ENCODE measurements around the gene GMPPA. TPM values are rescaled to one million over a fixed set of nuclear protein-coding genes. Genes with fewer than 3 reads are reported as not detected.

GMPPA gene
- total and polyA plus RNA-seq, 3 donors from 2014 or later: 19.6 to 28.3 (median 24.6) TPM

DNA sequence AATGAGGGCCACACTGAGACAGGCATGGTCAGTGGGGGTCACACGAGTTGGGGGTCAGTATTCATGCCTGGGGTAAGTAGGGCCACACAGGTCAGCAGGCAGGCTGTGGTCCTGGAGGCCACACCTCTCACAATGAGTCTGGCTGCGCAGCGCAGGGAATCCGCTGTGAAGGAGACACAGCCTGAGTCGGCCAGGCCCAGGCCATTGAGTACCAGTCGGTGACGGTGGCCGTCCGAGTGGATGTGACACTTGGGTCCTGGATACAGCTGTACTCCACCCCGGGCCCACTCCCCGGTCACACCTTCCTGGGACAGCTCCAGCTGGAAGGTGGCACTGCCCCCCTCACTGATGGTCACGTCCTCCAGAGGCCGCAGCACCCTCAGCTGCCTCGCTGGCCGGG lies 55.7 kb downstream of the GMPPA start:
- Histone ChIP-seq H3K27ac (no peak overlapping the region), H3K36me3 (ENCODE audit: low read depth, missing control alignments) (no peaks in the 10 kb centered on the region), H3K4me3 (no peak overlapping the region), H3K9me3 (no peaks in the 10 kb centered on the region), H3K4me1 (peaks cover 7% of the 10 kb centered on the region), H3K27me3 (no peaks in the 10 kb centered on the region)
- DNase-seq: no peak
- WGBS, 2 donors: 94 to 95% methylated on average over 10 to 15 of the region's 15 CpGs
- TF ChIP-seq, protein P1, sequence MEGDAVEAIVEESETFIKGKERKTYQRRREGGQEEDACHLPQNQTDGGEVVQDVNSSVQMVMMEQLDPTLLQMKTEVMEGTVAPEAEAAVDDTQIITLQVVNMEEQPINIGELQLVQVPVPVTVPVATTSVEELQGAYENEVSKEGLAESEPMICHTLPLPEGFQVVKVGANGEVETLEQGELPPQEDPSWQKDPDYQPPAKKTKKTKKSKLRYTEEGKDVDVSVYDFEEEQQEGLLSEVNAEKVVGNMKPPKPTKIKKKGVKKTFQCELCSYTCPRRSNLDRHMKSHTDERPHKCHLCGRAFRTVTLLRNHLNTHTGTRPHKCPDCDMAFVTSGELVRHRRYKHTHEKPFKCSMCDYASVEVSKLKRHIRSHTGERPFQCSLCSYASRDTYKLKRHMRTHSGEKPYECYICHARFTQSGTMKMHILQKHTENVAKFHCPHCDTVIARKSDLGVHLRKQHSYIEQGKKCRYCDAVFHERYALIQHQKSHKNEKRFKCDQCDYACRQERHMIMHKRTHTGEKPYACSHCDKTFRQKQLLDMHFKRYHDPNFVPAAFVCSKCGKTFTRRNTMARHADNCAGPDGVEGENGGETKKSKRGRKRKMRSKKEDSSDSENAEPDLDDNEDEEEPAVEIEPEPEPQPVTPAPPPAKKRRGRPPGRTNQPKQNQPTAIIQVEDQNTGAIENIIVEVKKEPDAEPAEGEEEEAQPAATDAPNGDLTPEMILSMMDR (IDR thresholded peaks at IDR 0.05): no peak
- TF ChIP-seq POLR2A (IDR thresholded peaks at IDR 0.05): no peak
- intact Hi-C loops (cut with DNase I; ENCODE audit: low total_unique reads): no loop called here

DNA sequence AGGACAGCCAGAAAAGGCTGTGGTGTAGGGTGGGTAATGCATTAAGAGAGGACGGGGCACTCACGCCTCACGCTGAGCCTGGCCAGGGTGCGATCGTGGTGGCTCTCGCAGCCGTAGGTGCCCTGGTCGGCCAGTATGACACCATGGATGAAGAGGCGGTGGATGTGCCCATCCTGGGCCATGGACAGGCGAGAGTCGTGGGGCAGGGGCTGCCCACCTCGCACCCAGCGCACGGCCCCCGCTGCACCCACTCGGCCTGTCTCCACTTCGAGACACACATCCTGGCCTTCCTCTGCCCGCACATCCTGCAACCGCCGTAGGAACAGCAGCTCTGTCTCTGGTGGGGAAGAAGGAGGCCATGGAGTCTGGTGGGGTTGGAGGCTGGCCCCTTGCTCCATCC lies 57.3 kb downstream of the GMPPA start:
- TF ChIP-seq, protein P1 (IDR thresholded peaks at IDR 0.05): no peak
- Histone ChIP-seq H3K36me3 (ENCODE audit: low read depth, missing control alignments) (no peaks in the 10 kb centered on the region), H3K27me3 (no peaks in the 10 kb centered on the region), H3K4me3 (no peak overlapping the region), H3K27ac (no peak overlapping the region), H3K9me3 (no peaks in the 10 kb centered on the region), H3K4me1 (peaks cover 16% of the 10 kb centered on the region)
- DNase-seq: no peak
- intact Hi-C loops (cut with DNase I; ENCODE audit: low total_unique reads): no loop called here
- WGBS, 2 donors: 90 to 95% methylated on average over 7 to 20 of the region's 20 CpGs

DNA sequence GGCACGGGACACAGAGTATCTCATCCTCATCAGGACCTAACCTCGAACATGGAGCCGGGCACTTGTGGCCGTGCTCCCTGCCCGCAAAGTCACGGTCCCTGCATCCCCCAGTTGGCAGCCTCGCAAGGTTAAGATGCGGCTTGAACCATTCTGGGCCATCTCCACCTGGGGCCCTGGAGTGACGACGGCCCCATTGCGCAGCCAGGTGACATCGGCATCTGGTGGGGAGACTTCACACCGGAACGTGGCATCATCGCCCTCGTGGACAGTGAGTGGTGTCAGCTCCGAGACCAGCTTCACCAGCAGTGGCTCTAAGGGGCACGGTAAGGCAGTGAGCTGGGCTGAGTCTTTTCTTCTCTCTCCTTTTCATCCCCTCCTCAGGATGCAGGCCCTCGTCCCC lies 57.7 kb downstream of the GMPPA start:
- no peaks in the 10 kb centered on the region for H3K9me3 ChIP-seq
- H3K4me1 ChIP-seq: peaks cover 16% of the 10 kb centered on the region
- no peaks in the 10 kb centered on the region for H3K36me3 ChIP-seq (ENCODE audit: low read depth, missing control alignments)
- H3K27ac ChIP-seq: no peak overlapping the region
- no peak overlapping the region for H3K4me3 ChIP-seq
- DNase-seq: no peak
- TF ChIP-seq, protein P1 (IDR thresholded peaks at IDR 0.05): no peak
- TF ChIP-seq POLR2A (IDR thresholded peaks at IDR 0.05): no peak
- WGBS, 2 donors: 91 to 94% methylated on average over 10 to 19 of the region's 19 CpGs
- H3K27me3 ChIP-seq: no peaks in the 10 kb centered on the region
- intact Hi-C loops (cut with DNase I; ENCODE audit: low total_unique reads): no loop called here

Small RNAs within 50 kb of the gene (microRNA-seq; reads per million reads assigned to microRNA genes)
- gene MIR3132 (ENCODE audit: borderline number of aligned reads in 2 of 2, borderline replicate concordance in 1 of 2): 1.4 reads per million in 2 donors

Small RNAs within 50 kb of the gene (small RNA-seq; reads per million reads assigned to genes)
- gene MIR3132: 0 reads per million in 2 donors

Other genes starting within 250 kb of the GMPPA start
- under 1 TPM in 1 of 2 donors, not detected in 1; 0.25 TPM for gene TUBA4B, start 245.6 kb upstream of the GMPPA start, total RNA-seq
- 1.6 TPM for gene TUBA4B, start 245.6 kb upstream of the GMPPA start, polyA plus RNA-seq (ENCODE audit: insufficient read depth, low read depth, low replicate concordance)
- 10 to 100 TPM; 27.0 to 47.6 TPM for gene TUBA4A, start 245.0 kb upstream of the GMPPA start, total RNA-seq
- 90.0 TPM for gene TUBA4A, start 245.0 kb upstream of the GMPPA start, polyA plus RNA-seq (ENCODE audit: insufficient read depth, low read depth, low replicate concordance)
- gene DNAJB2, start 219.5 kb upstream of the GMPPA start, total RNA-seq: 100 to 1,000 TPM; 139 to 149 TPM
- 152 TPM for gene DNAJB2, start 219.5 kb upstream of the GMPPA start, polyA plus RNA-seq (ENCODE audit: insufficient read depth, low read depth, low replicate concordance)
- 1 to 10 TPM; 3.5 to 6.0 TPM for gene PTPRN, start 189.5 kb upstream of the GMPPA start, total RNA-seq
- 1.7 TPM for gene PTPRN, start 189.5 kb upstream of the GMPPA start, polyA plus RNA-seq (ENCODE audit: insufficient read depth, low read depth, low replicate concordance)
- gene RESP18, start 166.1 kb upstream of the GMPPA start, total RNA-seq: under 1 TPM in 1 of 2 donors, not detected in 1; 0.71 TPM
- 1.4 TPM for gene RESP18, start 166.1 kb upstream of the GMPPA start, polyA plus RNA-seq (ENCODE audit: insufficient read depth, low read depth, low replicate concordance)
- 10 to 100 TPM; 84.8 to 90.2 TPM for gene DNPEP, start 111.0 kb upstream of the GMPPA start, total RNA-seq
- 145 TPM for gene DNPEP, start 111.0 kb upstream of the GMPPA start, polyA plus RNA-seq (ENCODE audit: insufficient read depth, low read depth, low replicate concordance)
- gene DES, start 80.5 kb upstream of the GMPPA start, total RNA-seq: 10 to 100 TPM; 17.6 to 33.3 TPM
- 199 TPM for gene DES, start 80.5 kb upstream of the GMPPA start, polyA plus RNA-seq (ENCODE audit: insufficient read depth, low read depth, low replicate concordance)
- 10 to 100 TPM; 23.0 to 24.3 TPM for gene SPEG, start 64.0 kb upstream of the GMPPA start, total RNA-seq
- gene SPEG, start 64.0 kb upstream of the GMPPA start, polyA plus RNA-seq (ENCODE audit: insufficient read depth, low read depth, low replicate concordance): 16.0 TPM
- gene ASIC4, start 15.6 kb downstream of the GMPPA start, total RNA-seq: 1 to 10 TPM; 2.0 to 4.6 TPM
- 1.5 TPM for gene ASIC4, start 15.6 kb downstream of the GMPPA start, polyA plus RNA-seq (ENCODE audit: insufficient read depth, low read depth, low replicate concordance)
- 100 to 1,000 TPM; 796 to 992 TPM for gene CHPF, start 44.9 kb downstream of the GMPPA start, total RNA-seq
- 194 TPM for gene CHPF, start 44.9 kb downstream of the GMPPA start, polyA plus RNA-seq (ENCODE audit: insufficient read depth, low read depth, low replicate concordance)
- gene TMEM198, start 45.1 kb downstream of the GMPPA start, total RNA-seq: 10 to 100 TPM; 11.3 to 11.8 TPM
- gene TMEM198, start 45.1 kb downstream of the GMPPA start, polyA plus RNA-seq (ENCODE audit: insufficient read depth, low read depth, low replicate concordance): 7.3 TPM
- gene OBSL1, start 72.6 kb downstream of the GMPPA start, total RNA-seq: 100 to 1,000 TPM; 462 to 507 TPM
- gene OBSL1, start 72.6 kb downstream of the GMPPA start, polyA plus RNA-seq (ENCODE audit: insufficient read depth, low read depth, low replicate concordance): 312 TPM
- gene INHA, start 73.4 kb downstream of the GMPPA start, total RNA-seq: 100 to 1,000 TPM; 325 to 371 TPM
- 265 TPM for gene INHA, start 73.4 kb downstream of the GMPPA start, polyA plus RNA-seq (ENCODE audit: insufficient read depth, low read depth, low replicate concordance)
- gene STK11IP, start 99.0 kb downstream of the GMPPA start, total RNA-seq: 100 to 1,000 TPM; 130 to 134 TPM
- gene STK11IP, start 99.0 kb downstream of the GMPPA start, polyA plus RNA-seq (ENCODE audit: insufficient read depth, low read depth, low replicate concordance): 81.9 TPM
- 10 to 100 TPM; 31.3 to 44.3 TPM for gene SLC4A3, start 128.7 kb downstream of the GMPPA start, total RNA-seq
- gene SLC4A3, start 128.7 kb downstream of the GMPPA start, polyA plus RNA-seq (ENCODE audit: insufficient read depth, low read depth, low replicate concordance): 15.1 TPM